ENCODE results near the gene ELMOD3. TPM values are rescaled to one million over a fixed set of nuclear protein-coding genes. Genes with fewer than 3 reads are reported as not detected.
"Not testable (repeated sequence)": the region's sequence is repeated elsewhere in the genome, so short reads cannot be mapped to it uniquely, and the experiment has no call there.

ELMOD3 gene
- total RNA-seq (10 to 100 TPM; 20.0 to 23.2 TPM), total RNA-seq (24.4 to 31.3 reads per million in 2 donors)

DNA sequence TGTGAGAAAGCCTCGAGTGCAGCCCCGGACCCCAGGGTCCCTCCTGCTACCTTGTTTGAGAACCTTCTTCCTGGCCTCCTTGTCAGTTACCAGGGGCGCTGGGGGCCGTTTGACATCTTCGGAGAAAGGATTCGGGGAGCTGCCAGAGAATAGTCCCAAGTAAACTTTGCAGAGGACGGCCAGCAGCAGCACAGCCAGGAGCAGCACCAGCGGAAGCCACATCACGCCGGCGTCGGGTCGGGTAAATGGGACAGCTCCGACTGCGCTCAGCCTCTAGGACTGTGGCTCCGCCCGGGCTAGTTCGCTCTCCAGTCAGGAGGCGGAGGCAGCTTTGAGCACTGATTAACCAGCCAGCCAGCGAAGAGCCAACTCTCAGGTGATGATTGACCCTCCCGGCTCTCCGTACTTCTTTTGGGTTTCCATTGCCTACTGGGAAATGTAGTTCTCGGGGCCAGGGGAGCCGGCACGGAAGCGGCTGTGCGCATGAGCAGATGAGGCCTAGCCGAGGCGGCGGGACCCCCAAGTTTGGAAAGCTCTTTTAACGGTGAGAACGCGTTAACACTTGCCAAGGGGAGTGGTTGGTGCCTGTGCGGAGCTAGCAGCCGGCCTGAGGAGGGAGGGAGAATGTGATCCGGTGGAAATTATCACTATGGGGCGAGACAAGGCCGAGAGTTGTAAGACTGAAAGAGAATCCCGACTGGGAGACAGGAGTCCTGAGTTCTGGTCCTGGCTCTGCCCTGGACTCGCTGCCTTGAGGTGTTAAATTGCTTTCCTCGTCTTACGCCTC, at the start of gene ELMOD3, which contains the start of gene RETSAT:
Gene ELMOD3, plus strand, starts transcription at position 484 of the 787 bp plus-strand sequence. CDS start 2,430 bp downstream, outside the sequence.
Gene RETSAT, minus strand, starts transcription at position 243 of the 787 bp plus-strand sequence. Its CDS starts 21 bp downstream, at position 222.
- no peaks in the 10 kb centered on the region for H3K9me3 ChIP-seq (ENCODE audit: control insufficient read depth, low read length, poor library complexity, severe bottlenecking)
- H3K4me1 Mint-ChIP-seq, result peaks cover 24% of the 10 kb centered on the region
- H3K27ac Mint-ChIP-seq, result peak within 1 kb of the TSS; percentile 98
- ATAC-seq (peak; percentile 99), DNase-seq (peak; percentile 86 to 93 (median 92))
- peak within 1 kb of the TSS; percentile 99 for H3K4me3 Mint-ChIP-seq
- H3K27me3 Mint-ChIP-seq, result no peaks in the 10 kb centered on the region
- H3K36me3 Mint-ChIP-seq (ENCODE audit: low read depth), result peaks cover 12% of the 10 kb centered on the region

DNA sequence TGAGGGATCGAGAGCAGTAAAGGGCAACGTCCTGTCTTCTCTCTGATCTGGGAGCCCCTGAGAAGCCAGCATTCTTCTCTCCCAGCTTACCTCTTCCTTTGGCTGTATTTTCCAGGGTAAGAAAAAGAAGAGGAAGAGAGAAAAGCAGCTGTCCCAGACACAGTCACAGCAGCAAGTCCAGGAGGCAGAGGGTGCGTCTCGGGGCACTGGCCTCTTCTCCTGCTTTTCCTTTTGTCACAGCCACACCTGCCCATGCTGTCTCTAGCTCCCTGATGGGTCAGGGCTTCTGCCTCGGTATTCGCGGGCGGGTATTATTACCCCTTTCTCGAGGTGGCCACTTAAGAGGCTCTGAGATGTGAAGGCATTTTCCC, 47.1 kb upstream of the ELMOD3 start:
- Mint-ChIP-seq H3K36me3 (ENCODE audit: low read depth) (peaks cover 2% of the 10 kb centered on the region), H3K27ac (peak overlapping the region; percentile 72), H3K27me3 (peaks cover 9% of the 10 kb centered on the region), H3K4me1 (peaks cover 36% of the 10 kb centered on the region), H3K4me3 (peak overlapping the region; percentile 81)
- no peak for ATAC-seq
- no peaks in the 10 kb centered on the region for H3K9me3 ChIP-seq (ENCODE audit: control insufficient read depth, low read length, poor library complexity, severe bottlenecking)
- no peak for DNase-seq

- H3K9me3 ChIP-seq (ENCODE audit: control insufficient read depth, low read length, poor library complexity, severe bottlenecking), result no peaks in the 10 kb centered on the region
- Mint-ChIP-seq H3K4me3 (peak overlapping the region; percentile 57), H3K27ac (peak overlapping the region; percentile 99), H3K4me1 (peaks cover 36% of the 10 kb centered on the region), H3K36me3 (ENCODE audit: low read depth) (peaks cover 2% of the 10 kb centered on the region), H3K27me3 (peaks cover 6% of the 10 kb centered on the region)
- DNase-seq (no peak), ATAC-seq (no peak)
Observed at GRCh38 chr2:85308201-85308600, 46.4 kb upstream of the ELMOD3 start.

- Mint-ChIP-seq H3K36me3 (ENCODE audit: low read depth) (peaks cover 2% of the 10 kb centered on the region), H3K27ac (peak overlapping the region; percentile 99), H3K27me3 (peaks cover 5% of the 10 kb centered on the region), H3K4me1 (peaks cover 39% of the 10 kb centered on the region), H3K4me3 (peak overlapping the region; percentile 97)
- ATAC-seq (peak; percentile 10), DNase-seq (no peak)
- no peaks in the 10 kb centered on the region for H3K9me3 ChIP-seq (ENCODE audit: control insufficient read depth, low read length, poor library complexity, severe bottlenecking)
Observed at GRCh38 chr2:85308896-85309555, 45.5 kb upstream of the ELMOD3 start.

GRCh38 chr2:85309699-85310321, 44.8 kb upstream of the ELMOD3 start:
- peaks cover 5% of the 10 kb centered on the region for H3K36me3 Mint-ChIP-seq (ENCODE audit: low read depth)
- peak overlapping the region; percentile 97 for H3K4me3 Mint-ChIP-seq
- DNase-seq (no peak), ATAC-seq (peak; percentile 55)
- no peaks in the 10 kb centered on the region for H3K9me3 ChIP-seq (ENCODE audit: control insufficient read depth, low read length, poor library complexity, severe bottlenecking)
- peak overlapping the region; percentile 99 for H3K27ac Mint-ChIP-seq
- H3K4me1 Mint-ChIP-seq, result peaks cover 38% of the 10 kb centered on the region
- H3K27me3 Mint-ChIP-seq, result no peaks in the 10 kb centered on the region

DNA sequence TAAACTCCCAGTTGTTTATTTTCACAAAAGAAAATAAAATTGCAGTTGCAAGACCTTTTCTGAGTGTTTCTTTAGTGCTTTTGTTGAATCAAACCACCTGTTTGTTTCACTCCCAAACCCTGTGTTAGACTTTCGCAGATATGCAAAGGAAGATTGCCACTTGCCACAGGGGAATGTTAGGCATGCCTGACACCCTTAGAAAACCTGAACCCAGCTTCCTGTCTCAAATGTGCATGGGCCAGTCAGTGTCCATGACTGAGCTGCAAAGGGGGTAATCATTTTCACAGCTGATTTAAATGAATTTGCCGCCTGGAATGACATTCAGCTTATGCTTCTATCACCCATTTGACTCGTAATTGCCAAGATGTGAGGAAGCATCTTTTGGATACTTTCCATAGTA, 44.2 kb upstream of the ELMOD3 start:
- H3K9me3 ChIP-seq (ENCODE audit: control insufficient read depth, low read length, poor library complexity, severe bottlenecking), result no peaks in the 10 kb centered on the region
- peak overlapping the region; percentile 97 for H3K4me3 Mint-ChIP-seq
- H3K27ac Mint-ChIP-seq, result peak overlapping the region; percentile 99
- peaks cover 5% of the 10 kb centered on the region for H3K36me3 Mint-ChIP-seq (ENCODE audit: low read depth)
- no peak for ATAC-seq
- H3K27me3 Mint-ChIP-seq, result no peaks in the 10 kb centered on the region
- no peak for DNase-seq
- H3K4me1 Mint-ChIP-seq, result peaks cover 39% of the 10 kb centered on the region

GRCh38 chr2:85312404-85312803, 42.2 kb upstream of the ELMOD3 start:
- Mint-ChIP-seq H3K4me1 (peaks cover 33% of the 10 kb centered on the region), H3K27ac (peak overlapping the region; percentile 81), H3K4me3 (no peak overlapping the region), H3K27me3 (no peaks in the 10 kb centered on the region), H3K36me3 (ENCODE audit: low read depth) (peaks cover 9% of the 10 kb centered on the region)
- no peaks in the 10 kb centered on the region for H3K9me3 ChIP-seq (ENCODE audit: control insufficient read depth, low read length, poor library complexity, severe bottlenecking)
- DNase-seq, result no peak
- peak; percentile 29 for ATAC-seq

DNA sequence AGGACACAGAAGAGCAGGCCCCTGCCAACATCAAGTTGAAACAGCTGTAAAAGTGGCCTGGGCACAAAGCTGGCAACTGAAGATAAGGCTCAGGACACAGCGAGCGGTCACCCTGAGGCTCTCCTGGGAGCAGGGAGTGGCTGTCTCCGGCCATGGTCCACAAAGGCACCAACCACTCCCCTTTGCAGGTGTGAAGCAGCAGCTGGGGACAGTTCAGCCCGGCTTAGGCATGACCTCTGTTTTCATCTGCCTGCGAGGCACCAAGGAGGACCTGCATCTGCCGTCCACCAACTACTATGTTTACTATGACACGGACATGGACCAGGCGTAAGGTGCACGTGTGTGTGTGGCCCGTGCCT, 39.7 kb upstream of the ELMOD3 start:
- ATAC-seq, result no peak
- peak overlapping the region; percentile 72 for H3K27ac Mint-ChIP-seq
- peaks cover 31% of the 10 kb centered on the region for H3K4me1 Mint-ChIP-seq
- H3K36me3 Mint-ChIP-seq (ENCODE audit: low read depth), result peaks cover 10% of the 10 kb centered on the region
- no peak overlapping the region for H3K4me3 Mint-ChIP-seq
- DNase-seq, result no peak
- no peaks in the 10 kb centered on the region for H3K9me3 ChIP-seq (ENCODE audit: control insufficient read depth, low read length, poor library complexity, severe bottlenecking)
- H3K27me3 Mint-ChIP-seq, result no peaks in the 10 kb centered on the region

GRCh38 chr2:85315921-85316320, 38.6 kb upstream of the ELMOD3 start:
- peaks cover 38% of the 10 kb centered on the region for H3K4me1 Mint-ChIP-seq
- ATAC-seq; H3K9me3 ChIP-seq (ENCODE audit: control insufficient read depth, low read length, poor library complexity, severe bottlenecking); DNase-seq; H3K4me3 Mint-ChIP-seq; H3K27me3 Mint-ChIP-seq: not testable (repeated sequence)
- H3K27ac Mint-ChIP-seq, result peak overlapping the region; percentile 47
- H3K36me3 Mint-ChIP-seq (ENCODE audit: low read depth), result peaks cover 20% of the 10 kb centered on the region

DNA sequence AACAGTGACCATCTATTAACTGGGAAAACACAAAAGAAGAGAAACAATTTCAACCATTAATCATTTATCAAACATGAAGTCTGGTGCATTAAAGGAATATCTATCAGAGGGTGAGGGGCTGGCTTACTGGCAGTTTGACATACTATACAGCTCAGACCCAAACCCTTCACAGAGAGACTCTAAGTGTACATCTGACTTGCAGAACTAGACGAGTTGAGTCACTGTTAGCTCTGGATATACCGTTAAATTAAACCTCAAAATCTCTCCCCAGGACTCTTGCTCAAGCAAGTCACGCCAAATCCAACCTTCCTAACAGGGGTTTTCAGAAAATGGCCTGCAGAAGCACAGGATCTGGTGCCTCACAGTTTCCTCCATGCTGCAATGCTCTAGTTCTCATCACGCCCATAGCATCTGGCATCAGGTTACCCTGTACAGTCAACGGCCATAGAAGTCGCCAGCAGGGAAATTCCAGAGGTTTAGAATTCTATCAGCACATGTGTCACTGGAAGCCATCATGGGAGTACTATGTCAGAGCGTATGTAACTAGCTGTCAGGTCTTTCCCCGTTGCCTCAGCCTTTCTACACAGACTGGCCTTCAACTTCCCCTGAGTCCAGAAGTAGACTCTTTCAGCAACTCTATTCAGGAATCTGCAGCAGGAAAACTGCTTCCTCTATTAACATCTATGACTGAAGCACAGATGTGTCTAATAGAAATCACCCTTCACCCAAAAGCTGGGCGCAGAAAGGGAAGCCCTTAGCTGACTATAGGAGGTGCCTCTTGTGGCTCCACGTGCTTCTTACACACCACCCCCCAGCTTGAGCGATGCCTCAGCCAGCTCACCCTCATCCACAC, 36.1 kb upstream of the ELMOD3 start:
- Mint-ChIP-seq H3K4me3 (peak overlapping the region; percentile 83), H3K36me3 (ENCODE audit: low read depth) (peaks cover 21% of the 10 kb centered on the region), H3K27me3 (no peaks in the 10 kb centered on the region), H3K4me1 (peaks cover 60% of the 10 kb centered on the region), H3K27ac (peak overlapping the region; percentile 93)
- H3K9me3 ChIP-seq (ENCODE audit: control insufficient read depth, low read length, poor library complexity, severe bottlenecking), result no peaks in the 10 kb centered on the region
- DNase-seq, result no peak
- ATAC-seq, result peak; percentile 80

- H3K9me3 ChIP-seq (ENCODE audit: control insufficient read depth, low read length, poor library complexity, severe bottlenecking), result no peaks in the 10 kb centered on the region
- peak overlapping the region; percentile 83 for H3K4me3 Mint-ChIP-seq
- H3K27ac Mint-ChIP-seq, result peak overlapping the region; percentile 93
- no peaks in the 10 kb centered on the region for H3K27me3 Mint-ChIP-seq
- peaks cover 23% of the 10 kb centered on the region for H3K36me3 Mint-ChIP-seq (ENCODE audit: low read depth)
- peaks cover 59% of the 10 kb centered on the region for H3K4me1 Mint-ChIP-seq
- DNase-seq (no peak), ATAC-seq (no peak)
Observed at GRCh38 chr2:85319796-85320195, 34.8 kb upstream of the ELMOD3 start.

DNA sequence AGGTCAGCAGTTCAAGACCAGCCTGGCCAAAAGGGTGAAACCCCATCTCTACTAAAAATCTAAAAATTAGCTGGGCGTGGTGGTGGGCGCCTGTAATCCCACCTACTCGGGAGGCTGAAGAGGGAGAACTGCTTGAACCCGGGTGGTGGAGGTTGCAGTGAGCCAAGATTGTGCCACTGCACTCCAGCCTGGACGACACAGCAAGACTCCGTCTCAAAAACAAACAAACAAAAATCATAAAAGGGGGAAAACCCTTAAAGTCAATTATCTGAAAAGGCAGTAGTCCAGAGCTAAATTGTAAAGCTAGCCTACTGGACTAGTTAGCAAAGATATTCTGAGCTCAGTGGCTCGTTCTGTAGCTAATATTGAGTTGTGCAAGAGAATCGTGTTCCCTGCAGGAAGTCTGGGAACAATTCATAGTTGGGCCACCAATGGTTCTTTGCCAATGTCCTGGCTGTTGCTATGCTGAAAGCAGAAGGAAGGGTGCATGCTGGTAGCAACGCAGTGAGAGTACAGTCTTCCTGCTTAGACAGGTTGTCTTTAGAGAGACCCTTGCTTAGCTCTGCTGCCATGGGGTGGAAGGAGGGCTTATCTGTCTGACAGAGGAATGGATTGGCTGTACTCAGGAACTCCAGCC, 31.1 kb upstream of the ELMOD3 start:
- Mint-ChIP-seq H3K27ac (peak overlapping the region; percentile 99), H3K27me3 (no peaks in the 10 kb centered on the region), H3K4me3 (peak overlapping the region; percentile 99), H3K4me1 (peaks cover 74% of the 10 kb centered on the region), H3K36me3 (ENCODE audit: low read depth) (peaks cover 31% of the 10 kb centered on the region)
- ATAC-seq, result no peak
- no peak for DNase-seq
- no peaks in the 10 kb centered on the region for H3K9me3 ChIP-seq (ENCODE audit: control insufficient read depth, low read length, poor library complexity, severe bottlenecking)

Measured in T-helper 17 cell (primary cell).